GM19438 (cell line): ENCODE measurements around the gene ZSWIM6.
"Not testable (repeated sequence)": the region's sequence is repeated elsewhere in the genome, so short reads cannot be mapped to it uniquely, and the experiment has no call there.

Experiments
- ATAC-seq: cut with Tn5 transposase; IDR thresholded peaks from one replicate; pipeline ENCODE4 v1.9.1; 2021; ENCODE audit warnings: low read depth; ENCODE audit not compliant: unreplicated experiment

The ZSWIM6 gene

GRCh38 chr5:61402970-61403900, 71.2 kb downstream of the ZSWIM6 start:
- ATAC-seq, result no peak

- no peak for ATAC-seq
Measured at GRCh38 chr5:61405511-61406295, 73.6 kb downstream of the ZSWIM6 start.

GRCh38 chr5:61406497-61406896, 74.4 kb downstream of the ZSWIM6 start:
- not testable (repeated sequence) for ATAC-seq

- no peak for ATAC-seq
Measured at GRCh38 chr5:61407706-61408270, 75.7 kb downstream of the ZSWIM6 start.

GRCh38 chr5:61408476-61409168, 76.6 kb downstream of the ZSWIM6 start:
- ATAC-seq, result peak; percentile 100

GRCh38 chr5:61409568-61409967, 77.5 kb downstream of the ZSWIM6 start:
- no peak for ATAC-seq

- ATAC-seq, result no peak
Measured at GRCh38 chr5:61410811-61411210, 78.8 kb downstream of the ZSWIM6 start.

GRCh38 chr5:61412361-61412760, 80.3 kb downstream of the ZSWIM6 start:
- ATAC-seq, result no peak

GRCh38 chr5:61413205-61413604, 81.1 kb downstream of the ZSWIM6 start:
- ATAC-seq, result not testable (repeated sequence)

- no peak for ATAC-seq
Measured at GRCh38 chr5:61414806-61415205, 82.7 kb downstream of the ZSWIM6 start.

GRCh38 chr5:61416010-61416409, 84.0 kb downstream of the ZSWIM6 start:
- ATAC-seq, result no peak

- ATAC-seq, result no peak
Measured at GRCh38 chr5:61416420-61416819, 84.4 kb downstream of the ZSWIM6 start.

- ATAC-seq, result no peak
Measured at GRCh38 chr5:61417340-61417739, 85.3 kb downstream of the ZSWIM6 start.

- ATAC-seq, result no peak
Measured at GRCh38 chr5:61417851-61418250, 85.8 kb downstream of the ZSWIM6 start.

- ATAC-seq, result no peak
Measured at GRCh38 chr5:61419106-61419505, 87.0 kb downstream of the ZSWIM6 start.

- ATAC-seq, result no peak
Measured at GRCh38 chr5:61420016-61420415, 88.0 kb downstream of the ZSWIM6 start.

GRCh38 chr5:61421262-61421661, 89.2 kb downstream of the ZSWIM6 start:
- ATAC-seq, result not testable (repeated sequence)

GRCh38 chr5:61423487-61424145, 91.6 kb downstream of the ZSWIM6 start:
- ATAC-seq, result no peak

- ATAC-seq, result no peak
Measured at GRCh38 chr5:61425918-61426317, 93.9 kb downstream of the ZSWIM6 start.

GRCh38 chr5:61429906-61430305, 97.8 kb downstream of the ZSWIM6 start:
- no peak for ATAC-seq
